HG03565 (cell line): ENCODE measurements around the gene CAVIN2.
"Not testable (repeated sequence)": the region's sequence is repeated elsewhere in the genome, so short reads cannot be mapped to it uniquely, and the experiment has no call there.

ENCODE experiments used
- ATAC-seq: cut with Tn5 transposase; IDR thresholded peaks from one replicate; pipeline ENCODE4 v1.9.1; 2021; ENCODE audit warnings: mild to moderate bottlenecking, moderate library complexity; ENCODE audit not compliant: unreplicated experiment

Gene CAVIN2

DNA sequence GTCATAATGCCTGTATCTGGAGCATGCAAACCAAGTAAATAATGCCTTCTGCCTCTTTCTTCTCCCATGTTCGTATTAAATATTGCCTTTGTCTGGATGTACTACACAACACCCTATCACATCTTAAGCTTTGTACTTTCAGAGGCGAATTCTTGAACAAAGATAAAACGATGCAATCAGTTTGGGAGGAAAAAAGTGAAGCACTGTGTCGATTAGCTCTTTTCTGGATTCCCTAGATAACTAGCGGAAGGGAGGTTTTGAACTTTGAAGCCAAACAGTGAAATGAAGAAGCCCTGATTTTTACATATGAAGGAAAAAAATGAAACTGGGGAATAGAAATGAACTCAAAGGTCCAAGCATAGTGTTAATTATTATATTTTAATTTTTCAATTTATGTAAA, 44.7 kb downstream of the CAVIN2 start:
- ATAC-seq = no peak

DNA sequence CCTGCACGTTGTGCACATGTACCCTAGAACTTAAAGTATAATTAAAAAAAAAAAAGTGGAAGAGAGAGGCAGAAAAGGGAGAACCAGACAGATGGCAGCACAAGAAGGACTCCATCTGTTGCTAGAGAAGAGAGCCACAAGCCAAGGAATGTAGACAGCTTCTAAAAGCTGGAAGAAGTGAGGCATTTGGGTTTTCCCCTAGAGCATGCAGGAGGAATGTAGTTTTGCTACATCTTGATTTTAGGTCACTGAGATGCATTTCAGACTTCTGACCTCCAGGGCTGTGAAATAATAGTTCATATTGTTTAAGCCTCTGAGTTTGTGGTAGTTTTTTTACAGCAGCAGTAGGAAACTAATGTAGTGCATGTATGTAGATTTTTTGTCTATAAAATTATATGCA, 46.0 kb downstream of the CAVIN2 start:
- no peak for ATAC-seq

DNA sequence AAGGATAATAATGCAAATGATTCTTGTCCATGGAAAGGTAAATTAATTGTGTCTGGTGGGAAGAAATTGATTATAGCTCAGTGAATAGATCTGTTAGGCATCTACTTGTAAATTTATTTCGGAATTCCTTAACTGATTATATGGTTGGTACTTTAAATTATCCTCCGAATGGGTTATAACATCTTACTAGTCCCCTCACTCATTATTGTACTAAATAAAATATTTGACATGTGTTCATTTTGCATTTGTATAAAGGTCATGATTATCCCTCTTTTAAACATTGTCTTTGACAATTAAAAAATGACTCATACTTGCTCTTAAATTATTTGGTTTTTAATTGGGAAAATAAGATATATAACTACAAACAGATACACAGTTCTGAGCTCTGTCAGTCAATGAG, 47.4 kb downstream of the CAVIN2 start:
- ATAC-seq = no peak

DNA sequence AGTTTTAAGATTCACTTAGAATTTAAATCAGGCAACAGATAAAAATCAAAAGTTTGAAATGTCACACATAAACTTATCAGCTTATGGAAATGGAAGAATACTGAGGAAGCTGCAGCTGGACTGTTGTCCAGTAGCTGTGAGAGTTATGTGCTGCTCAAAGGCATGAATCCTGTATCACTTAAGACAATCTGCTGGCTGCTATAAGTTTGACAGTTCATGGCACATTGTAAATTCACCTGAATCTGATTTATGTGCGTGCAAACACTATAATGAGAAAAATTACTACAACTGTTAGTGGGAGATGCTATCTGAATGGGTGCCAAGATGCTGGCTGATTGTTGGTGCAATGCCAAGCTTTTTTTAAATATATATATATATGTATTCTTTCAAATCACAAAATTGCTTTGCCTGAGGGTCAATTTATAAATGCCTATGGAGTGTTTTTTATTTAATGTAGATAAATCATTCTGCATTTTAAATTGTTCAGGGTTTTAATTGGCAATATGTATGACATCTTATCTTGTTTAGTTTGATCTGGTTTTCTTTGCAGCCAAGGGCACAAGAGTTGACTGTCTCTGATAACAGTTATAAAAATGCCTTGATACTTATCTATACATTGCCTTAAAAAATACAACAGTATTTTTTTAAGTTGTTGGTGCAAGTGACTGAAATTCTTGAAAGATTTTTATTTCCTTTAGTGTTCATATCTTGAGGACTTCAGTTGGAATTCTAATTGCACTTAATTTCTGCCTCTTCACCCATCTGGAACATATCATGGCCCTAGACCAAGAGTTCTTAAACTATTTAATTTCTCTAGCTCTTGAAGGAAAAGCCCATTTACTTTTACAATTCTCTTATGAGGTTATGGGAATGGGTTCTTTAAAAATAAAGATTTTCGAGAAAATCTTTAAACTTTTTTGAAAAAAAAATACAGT, 48.7 kb downstream of the CAVIN2 start:
- no peak for ATAC-seq

DNA sequence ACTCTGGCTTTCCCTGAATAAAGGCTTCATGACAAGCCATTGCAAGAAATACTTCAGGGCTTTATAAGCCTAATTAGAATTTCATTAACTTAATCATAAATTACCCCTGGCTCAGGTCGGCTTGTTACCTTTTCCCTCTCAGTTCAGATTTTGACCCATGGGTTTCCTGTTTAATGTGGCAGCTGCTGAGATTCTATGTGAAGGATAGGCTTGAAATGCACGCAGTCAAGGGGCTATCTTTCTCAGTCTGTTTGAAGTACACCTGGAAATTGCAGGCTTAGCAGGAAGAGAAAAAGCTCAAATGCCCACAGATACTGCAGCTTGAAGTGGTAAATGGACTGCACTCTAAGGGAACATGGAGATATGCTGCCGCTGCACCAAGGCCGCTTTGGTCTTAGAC, 49.4 kb downstream of the CAVIN2 start:
- ATAC-seq = no peak

DNA sequence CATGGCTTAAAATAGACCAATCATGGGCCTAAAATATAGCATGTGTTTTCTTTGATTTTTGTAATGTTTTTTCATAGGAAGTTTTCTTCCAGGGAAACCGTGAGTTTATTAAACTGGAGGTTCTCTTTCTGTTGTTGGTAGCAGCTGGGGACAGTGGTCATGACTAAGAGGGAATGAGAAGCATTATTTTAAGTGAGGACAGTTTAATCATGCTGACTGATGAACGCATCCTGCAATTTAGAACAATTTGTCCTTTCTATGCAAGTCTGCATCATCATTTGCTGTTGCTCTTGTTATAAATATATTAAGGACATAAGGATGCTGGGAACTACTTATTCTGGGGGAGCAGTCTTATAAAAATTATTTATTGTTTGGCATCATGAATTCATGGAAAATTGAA, 51.2 kb downstream of the CAVIN2 start:
- no peak for ATAC-seq

DNA sequence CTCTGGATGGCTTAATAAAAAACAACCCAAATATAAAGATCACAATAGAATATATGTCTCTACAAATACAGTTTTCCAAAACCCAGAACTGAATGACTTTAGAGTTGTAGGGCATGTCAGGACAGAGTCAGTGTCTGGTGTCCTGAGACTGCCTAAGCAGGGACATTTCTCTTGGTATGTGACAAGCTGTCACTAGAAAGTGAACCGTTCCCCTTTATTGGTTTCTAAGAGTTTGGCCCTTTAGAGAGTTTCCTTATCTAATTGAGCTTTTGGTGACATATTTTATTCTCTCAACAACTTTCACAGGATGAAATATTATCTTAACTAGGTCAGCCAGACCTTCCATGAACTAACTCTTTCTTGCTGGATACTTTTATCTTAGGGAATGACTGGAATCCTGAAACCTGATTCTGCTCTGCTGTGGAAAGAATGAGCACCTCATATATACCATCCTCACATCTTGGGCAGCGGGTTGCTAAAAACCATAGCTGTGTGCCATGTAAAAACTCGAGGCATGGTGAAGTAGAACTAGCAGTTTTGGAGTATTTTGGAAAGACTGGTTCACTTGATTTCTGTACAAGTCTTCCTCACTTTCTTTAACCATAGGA, 54.8 kb downstream of the CAVIN2 start:
- no peak for ATAC-seq

DNA sequence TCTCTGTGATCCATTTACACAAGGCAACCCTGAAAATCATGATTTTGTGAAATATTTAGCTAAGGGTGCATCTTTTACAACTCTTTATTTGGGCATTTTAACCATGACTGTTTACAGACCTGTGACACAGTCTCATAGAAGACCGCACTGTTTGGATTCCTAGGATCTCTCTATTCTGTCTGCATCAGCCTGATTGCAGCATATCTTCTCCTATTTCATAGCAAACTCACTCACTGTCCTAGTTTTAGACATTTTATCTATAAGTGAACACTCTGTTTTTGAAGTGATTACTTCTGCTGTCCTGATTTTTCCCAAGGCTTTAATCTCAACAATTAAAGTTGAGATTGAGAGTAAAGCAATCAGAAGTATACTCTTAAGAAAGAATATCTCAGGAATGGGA, 56.2 kb downstream of the CAVIN2 start:
- no peak for ATAC-seq

DNA sequence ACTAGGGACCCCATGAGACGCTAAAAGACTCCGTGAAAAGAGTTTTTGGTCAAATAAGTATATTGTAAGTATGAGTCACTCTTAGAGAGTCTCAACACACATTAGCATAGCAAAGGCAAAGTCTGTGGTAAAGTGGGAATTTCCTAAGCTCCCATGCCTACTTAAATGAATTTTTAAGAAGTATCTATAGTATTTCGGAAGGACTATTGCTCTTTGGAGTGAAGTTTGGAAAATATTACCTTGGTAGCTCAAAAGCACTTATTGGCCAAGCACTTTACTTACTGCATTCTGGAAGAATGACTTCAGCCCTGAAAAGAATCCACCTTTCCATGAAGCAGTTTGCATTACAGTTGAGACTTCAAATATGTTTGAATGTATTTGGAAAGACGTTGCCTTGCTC, 57.1 kb downstream of the CAVIN2 start:
- no peak for ATAC-seq

DNA sequence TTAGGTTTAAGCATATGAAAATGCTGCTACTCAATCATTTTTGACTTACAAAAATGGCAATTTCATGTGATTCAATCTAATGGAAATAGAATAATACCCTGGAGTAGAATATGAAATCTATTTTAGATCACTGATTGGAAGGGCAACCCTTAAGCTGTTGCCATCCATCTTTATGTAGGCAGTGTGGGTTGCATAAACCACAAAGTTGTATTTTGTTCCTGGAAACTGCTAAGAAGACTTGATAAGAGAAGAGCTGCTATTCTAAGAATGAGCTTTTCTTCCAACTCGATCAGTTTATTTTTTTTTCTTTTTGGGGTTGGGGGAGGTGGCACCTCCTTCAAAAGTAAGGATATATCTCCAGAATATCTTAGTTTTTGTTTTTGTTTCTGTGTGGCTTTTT, 60.2 kb downstream of the CAVIN2 start:
- no peak for ATAC-seq

DNA sequence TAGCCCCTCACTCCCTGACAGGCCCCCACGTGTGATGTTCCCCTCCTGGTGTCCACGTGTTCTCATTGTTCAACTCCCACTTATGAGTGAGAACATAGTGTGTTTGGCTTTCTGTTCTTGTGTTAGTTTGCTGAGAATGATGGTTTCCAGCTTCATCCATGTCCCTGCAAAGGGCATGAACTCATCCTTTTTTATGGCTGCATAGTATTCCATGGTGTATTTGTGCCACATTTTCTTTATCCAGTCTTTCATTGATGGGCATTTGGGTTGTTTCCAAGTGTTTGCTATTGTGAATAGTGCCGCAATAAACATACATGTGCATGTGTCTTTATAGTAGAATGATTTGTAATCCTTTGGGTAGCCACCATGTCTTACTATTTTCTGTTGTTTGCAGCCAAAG, 61.2 kb downstream of the CAVIN2 start:
- ATAC-seq = not testable (repeated sequence)
